Measurements from ENCODE around the gene MROH9.
"Not testable (repeated sequence)": the region's sequence is repeated elsewhere in the genome, so short reads cannot be mapped to it uniquely, and the experiment has no call there.

The MROH9 gene, protein sequence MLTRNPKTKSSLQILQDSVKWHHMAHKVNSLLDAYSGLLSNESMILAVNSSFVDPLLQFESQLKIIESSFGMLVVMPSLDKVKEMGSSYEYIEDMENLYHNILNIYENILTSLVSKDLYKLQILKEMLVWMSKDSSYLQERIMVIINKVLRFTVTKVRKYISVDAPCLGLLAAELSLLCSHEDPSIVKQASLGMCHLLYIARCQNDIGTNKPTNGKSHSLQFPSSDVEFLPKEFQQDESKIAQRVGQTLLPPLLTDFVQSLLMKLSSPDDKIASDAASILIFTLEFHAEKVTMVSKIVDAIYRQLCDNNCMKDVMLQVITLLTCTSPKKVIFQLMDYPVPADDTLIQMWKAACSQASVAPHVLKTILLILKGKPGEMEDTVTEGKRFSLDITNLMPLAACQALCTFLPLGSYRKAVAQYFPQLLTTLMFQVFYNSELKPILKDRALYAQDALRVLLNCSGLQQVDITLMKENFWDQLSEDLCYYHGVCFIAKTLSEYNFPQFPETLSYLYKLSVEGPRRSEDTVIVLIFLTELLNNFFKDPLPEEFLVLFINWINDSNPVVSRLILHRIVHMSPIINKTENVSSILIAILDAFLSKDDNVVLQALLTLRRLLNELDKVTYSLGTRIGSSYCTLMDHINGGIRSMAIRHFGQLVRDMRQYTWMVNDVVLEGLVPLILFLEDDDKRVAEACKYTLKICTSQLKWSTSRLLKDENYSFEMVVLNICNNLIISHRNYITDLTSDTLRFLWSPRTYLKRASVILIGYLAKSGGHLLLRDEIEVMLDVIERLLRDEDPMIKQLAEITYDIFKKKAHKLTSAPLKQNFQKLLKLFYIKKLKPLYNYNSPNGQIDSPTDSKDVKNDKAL

DNA sequence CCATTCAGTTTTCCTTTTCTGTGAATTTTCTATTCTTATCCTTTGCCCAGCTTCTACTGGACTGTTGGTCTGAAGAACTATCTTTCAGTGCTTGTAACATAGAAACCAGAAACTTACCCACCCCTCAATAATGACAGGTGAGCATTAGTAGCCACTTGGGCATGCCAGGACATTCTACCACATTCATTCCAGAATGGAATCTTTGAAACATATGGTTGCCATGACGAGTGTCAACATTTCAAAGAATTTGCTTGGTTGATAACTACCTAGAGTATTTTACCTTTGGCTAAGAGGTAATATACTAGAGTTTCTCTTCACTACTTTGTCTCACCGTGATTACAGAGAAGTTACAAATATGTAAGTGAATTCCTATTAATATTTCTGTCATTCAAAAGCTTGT, at the start of gene MROH9:
Gene MROH9, plus strand, starts transcription at position 304 of the 400 bp plus-strand sequence. CDS start 10,023 bp downstream, outside the sequence.
- no peak within 1 kb of the TSS for H3K4me3 ChIP-seq (ENCODE audit: low read depth, low read length)
- no peaks in the 10 kb centered on the region for H3K9me3 ChIP-seq (ENCODE audit: control insufficient read depth, insufficient read depth, low read depth, low read length)
- no peak within 1 kb of the TSS for H3K9ac ChIP-seq (ENCODE audit: low read length)
- H3K36me3 ChIP-seq (ENCODE audit: control insufficient read depth, insufficient read depth, low read length) = no peaks in the 10 kb centered on the region
- peaks cover 13% of the 10 kb centered on the region; the same call in 1 of the 2 replicates for H3K4me1 ChIP-seq (ENCODE audit: control insufficient read depth, insufficient read depth, low read length)
- no peaks in the 10 kb centered on the region for H3K27me3 ChIP-seq (ENCODE audit: control insufficient read depth, insufficient read depth, low read length)
- no peak within 1 kb of the TSS for H3K27ac ChIP-seq (ENCODE audit: low read depth, low read length)

DNA sequence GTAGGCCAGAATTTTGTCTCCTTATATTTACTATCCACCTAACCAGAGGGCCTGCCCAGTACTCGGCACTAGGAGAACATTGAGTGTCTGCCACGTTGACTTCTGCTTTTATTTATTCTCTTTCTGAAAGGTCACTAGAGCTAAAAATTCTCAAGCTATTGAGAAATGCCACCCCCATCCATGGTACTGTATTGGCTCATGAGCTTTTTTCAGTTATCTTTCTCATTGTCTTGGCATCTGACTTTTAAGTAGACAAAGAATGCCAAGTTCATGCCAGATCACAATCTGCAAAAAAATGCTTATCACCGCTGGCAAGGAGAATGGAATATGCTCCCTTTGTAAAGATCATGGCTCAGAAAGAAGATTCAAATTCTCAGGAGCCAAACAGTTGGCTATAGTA, 49.8 kb upstream of the MROH9 start:
- Histone ChIP-seq H3K27me3 (ENCODE audit: control insufficient read depth, insufficient read depth, low read length) (no peaks in the 10 kb centered on the region), H3K9ac (ENCODE audit: low read length) (no peak overlapping the region), H3K4me1 (ENCODE audit: control insufficient read depth, insufficient read depth, low read length) (no peaks in the 10 kb centered on the region), H3K9me3 (ENCODE audit: control insufficient read depth, insufficient read depth, low read depth, low read length) (no peaks in the 10 kb centered on the region), H3K36me3 (ENCODE audit: control insufficient read depth, insufficient read depth, low read length) (no peaks in the 10 kb centered on the region), H3K4me3 (ENCODE audit: low read depth, low read length) (no peak overlapping the region), H3K27ac (ENCODE audit: low read depth, low read length) (no peak overlapping the region)

DNA sequence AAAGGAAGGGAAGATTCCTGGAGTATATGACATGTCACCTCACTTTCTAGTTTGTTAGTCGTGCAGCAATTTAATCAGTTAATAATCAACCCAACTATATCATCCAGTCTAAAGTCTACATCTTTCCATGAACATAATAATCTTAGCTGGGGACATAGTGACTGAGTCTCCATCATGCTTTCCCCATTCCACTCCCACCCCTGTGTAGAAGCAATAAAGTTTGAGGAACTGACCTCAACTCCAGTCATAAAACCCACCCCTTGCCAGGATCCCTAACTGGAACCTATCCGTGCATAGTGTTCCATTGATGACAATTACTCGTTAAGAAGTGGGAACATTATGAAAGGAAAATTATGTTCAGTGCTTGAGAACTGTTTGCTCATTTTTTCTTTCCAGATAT, 48.9 kb upstream of the MROH9 start:
- H3K4me3 ChIP-seq (ENCODE audit: low read depth, low read length) = no peak overlapping the region
- H3K27me3 ChIP-seq (ENCODE audit: control insufficient read depth, insufficient read depth, low read length) = no peaks in the 10 kb centered on the region
- no peak overlapping the region for H3K27ac ChIP-seq (ENCODE audit: low read depth, low read length)
- H3K9me3 ChIP-seq (ENCODE audit: control insufficient read depth, insufficient read depth, low read depth, low read length) = no peaks in the 10 kb centered on the region
- no peaks in the 10 kb centered on the region for H3K4me1 ChIP-seq (ENCODE audit: control insufficient read depth, insufficient read depth, low read length)
- no peaks in the 10 kb centered on the region for H3K36me3 ChIP-seq (ENCODE audit: control insufficient read depth, insufficient read depth, low read length)
- no peak overlapping the region for H3K9ac ChIP-seq (ENCODE audit: low read length)

DNA sequence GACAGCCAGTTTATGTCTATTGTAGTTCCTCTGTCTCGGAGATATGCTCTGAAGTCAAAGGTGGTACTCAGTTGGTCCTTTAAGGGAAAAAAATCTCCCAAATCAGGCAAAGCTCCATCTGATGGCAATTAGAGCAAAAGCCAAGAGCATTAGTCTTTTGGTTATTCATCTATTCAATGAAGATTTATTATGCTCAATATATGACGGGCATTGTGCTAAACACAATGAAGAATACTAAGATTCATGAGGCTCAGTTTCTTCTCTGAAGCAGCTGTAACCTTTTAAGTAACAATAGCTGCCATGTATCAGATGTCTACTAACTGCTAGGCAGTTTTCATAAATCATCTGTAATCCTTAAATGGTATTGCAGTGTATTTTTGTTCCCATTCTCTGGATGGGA, 47.6 kb upstream of the MROH9 start:
- Histone ChIP-seq H3K36me3 (ENCODE audit: control insufficient read depth, insufficient read depth, low read length) (no peaks in the 10 kb centered on the region), H3K4me3 (ENCODE audit: low read depth, low read length) (no peak overlapping the region), H3K4me1 (ENCODE audit: control insufficient read depth, insufficient read depth, low read length) (no peaks in the 10 kb centered on the region), H3K27ac (ENCODE audit: low read depth, low read length) (no peak overlapping the region), H3K9ac (ENCODE audit: low read length) (no peak overlapping the region), H3K9me3 (ENCODE audit: control insufficient read depth, insufficient read depth, low read depth, low read length) (no peaks in the 10 kb centered on the region), H3K27me3 (ENCODE audit: control insufficient read depth, insufficient read depth, low read length) (no peaks in the 10 kb centered on the region)

DNA sequence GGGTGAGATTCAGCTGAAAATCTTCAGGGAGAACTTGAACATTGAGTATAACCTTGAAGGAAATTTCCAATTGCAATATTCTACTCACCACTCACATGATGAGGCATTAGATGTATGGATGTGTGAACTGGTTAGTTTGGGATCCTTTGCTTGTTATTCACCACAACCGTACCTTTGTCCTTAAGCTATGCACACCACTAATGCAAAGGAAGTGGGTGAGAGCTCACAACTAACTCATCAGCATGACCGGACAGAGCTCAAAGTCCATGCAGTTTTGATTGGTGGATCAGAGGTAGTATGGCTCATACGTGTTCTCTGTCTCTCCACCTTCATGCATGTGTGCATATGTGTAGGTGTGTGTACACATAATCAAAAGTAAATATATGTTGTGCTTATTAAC, 43.5 kb upstream of the MROH9 start:
- H3K9ac ChIP-seq (ENCODE audit: low read length) = no peak overlapping the region

DNA sequence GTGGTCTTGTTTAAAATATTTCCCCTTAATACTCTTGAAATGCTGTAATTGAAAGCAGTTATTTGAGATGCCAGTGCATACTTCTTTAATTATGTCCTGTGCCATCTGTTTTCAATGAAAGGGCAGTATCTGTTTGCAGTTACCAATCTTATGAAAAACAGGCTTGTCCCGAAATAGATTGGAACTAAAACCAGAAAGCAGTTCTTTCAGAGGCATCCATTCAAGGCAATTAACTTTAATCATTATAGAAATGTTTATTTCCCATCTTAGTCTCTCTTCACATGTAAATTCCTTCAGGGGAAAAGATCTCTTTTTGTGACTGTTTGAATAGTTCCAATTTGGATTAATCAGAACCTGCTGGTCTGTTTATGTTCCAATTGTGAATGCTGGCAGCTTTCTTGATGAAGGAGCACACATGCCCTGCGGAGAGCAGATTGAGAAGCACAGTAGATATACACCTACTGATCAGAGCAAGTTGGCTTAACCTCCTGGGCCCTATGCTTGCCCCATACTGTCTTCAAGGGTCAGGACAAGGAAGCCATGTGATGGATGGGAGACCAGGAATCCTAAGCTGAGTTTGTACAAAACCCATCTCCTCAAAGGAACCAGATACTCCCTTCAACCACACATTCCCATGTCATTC, 41.6 kb upstream of the MROH9 start:
- Histone ChIP-seq H3K9me3 (ENCODE audit: control insufficient read depth, insufficient read depth, low read depth, low read length) (no peaks in the 10 kb centered on the region), H3K4me3 (ENCODE audit: low read depth, low read length) (no peak overlapping the region), H3K36me3 (ENCODE audit: control insufficient read depth, insufficient read depth, low read length) (no peaks in the 10 kb centered on the region), H3K9ac (ENCODE audit: low read length) (no peak overlapping the region), H3K4me1 (ENCODE audit: control insufficient read depth, insufficient read depth, low read length) (no peaks in the 10 kb centered on the region), H3K27ac (ENCODE audit: low read depth, low read length) (no peak overlapping the region), H3K27me3 (ENCODE audit: control insufficient read depth, insufficient read depth, low read length) (no peaks in the 10 kb centered on the region)

More for the DNA sequence above, 43.5 kb upstream of the MROH9 start:
- Histone ChIP-seq H3K4me3 (ENCODE audit: low read depth, low read length) (no peak overlapping the region), H3K27ac (ENCODE audit: low read depth, low read length) (no peak overlapping the region), H3K36me3 (ENCODE audit: control insufficient read depth, insufficient read depth, low read length) (no peaks in the 10 kb centered on the region), H3K4me1 (ENCODE audit: control insufficient read depth, insufficient read depth, low read length) (no peaks in the 10 kb centered on the region), H3K27me3 (ENCODE audit: control insufficient read depth, insufficient read depth, low read length) (no peaks in the 10 kb centered on the region), H3K9me3 (ENCODE audit: control insufficient read depth, insufficient read depth, low read depth, low read length) (no peaks in the 10 kb centered on the region)

DNA sequence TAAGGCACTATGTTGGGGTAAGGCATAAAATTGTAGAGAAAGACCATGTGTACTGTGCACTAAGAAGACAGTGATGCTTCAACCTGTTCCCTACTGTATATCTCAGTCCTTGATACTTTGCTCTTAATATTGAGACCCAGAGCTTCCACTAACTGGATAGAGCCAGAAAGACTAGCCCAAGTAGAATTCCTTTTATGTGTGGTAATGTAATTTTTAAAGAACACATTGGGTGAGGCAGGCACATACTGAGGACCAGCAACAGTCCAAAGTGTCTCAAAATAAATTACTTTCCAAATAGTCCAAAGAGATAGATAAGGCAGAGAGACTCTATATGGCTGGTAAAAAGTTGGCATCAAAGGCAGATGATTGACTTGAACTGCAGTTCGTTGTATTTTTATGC, 31.4 kb upstream of the MROH9 start:
- Histone ChIP-seq H3K27ac (ENCODE audit: low read depth, low read length) (no peak overlapping the region), H3K9me3 (ENCODE audit: control insufficient read depth, insufficient read depth, low read depth, low read length) (no peaks in the 10 kb centered on the region), H3K36me3 (ENCODE audit: control insufficient read depth, insufficient read depth, low read length) (no peaks in the 10 kb centered on the region), H3K27me3 (ENCODE audit: control insufficient read depth, insufficient read depth, low read length) (no peaks in the 10 kb centered on the region), H3K9ac (ENCODE audit: low read length) (no peak overlapping the region), H3K4me3 (ENCODE audit: low read depth, low read length) (no peak overlapping the region), H3K4me1 (ENCODE audit: control insufficient read depth, insufficient read depth, low read length) (no peaks in the 10 kb centered on the region)

DNA sequence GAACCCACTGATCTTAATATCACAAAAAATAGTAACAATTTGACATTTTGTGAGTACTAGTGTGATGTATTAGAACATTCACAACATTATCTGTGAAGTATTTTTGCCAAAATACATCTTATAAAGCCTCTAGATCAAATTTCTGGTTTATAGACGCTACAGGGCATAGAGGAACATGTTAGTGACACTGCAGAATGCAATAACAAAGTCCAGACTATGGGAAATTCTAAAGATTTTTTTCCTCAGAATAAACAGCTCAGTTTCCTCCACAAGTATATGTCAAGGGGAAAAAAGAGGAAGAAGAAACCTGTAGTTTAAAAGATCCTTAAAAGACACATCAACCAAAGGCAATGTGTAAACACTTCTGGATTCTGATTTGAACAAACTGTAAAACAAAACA, 26.4 kb upstream of the MROH9 start:
- H3K4me1 ChIP-seq (ENCODE audit: control insufficient read depth, insufficient read depth, low read length) = no peaks in the 10 kb centered on the region
- no peaks in the 10 kb centered on the region for H3K27me3 ChIP-seq (ENCODE audit: control insufficient read depth, insufficient read depth, low read length)
- H3K9me3 ChIP-seq (ENCODE audit: control insufficient read depth, insufficient read depth, low read depth, low read length) = no peaks in the 10 kb centered on the region
- no peak overlapping the region for H3K4me3 ChIP-seq (ENCODE audit: low read depth, low read length)
- no peak overlapping the region for H3K9ac ChIP-seq (ENCODE audit: low read length)
- H3K36me3 ChIP-seq (ENCODE audit: control insufficient read depth, insufficient read depth, low read length) = no peaks in the 10 kb centered on the region
- no peak overlapping the region for H3K27ac ChIP-seq (ENCODE audit: low read depth, low read length)

DNA sequence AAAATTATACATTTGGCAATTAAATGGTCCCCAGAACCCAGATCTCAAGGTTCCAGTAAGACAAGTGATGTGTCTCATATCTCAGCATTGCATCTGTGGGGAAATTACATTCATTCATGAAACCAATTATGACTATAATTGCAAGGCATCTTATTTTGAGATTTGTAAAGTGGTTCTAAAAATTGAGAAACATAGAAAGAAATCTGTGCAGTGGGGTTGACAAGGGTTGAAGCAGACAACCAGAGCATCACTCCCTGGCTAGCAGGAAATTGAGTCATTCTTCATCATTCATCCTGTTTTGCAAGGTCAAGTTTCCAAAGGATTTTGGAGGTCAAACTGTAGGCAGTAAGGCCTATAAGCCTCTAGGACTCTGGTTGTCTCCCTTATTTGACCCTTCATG, 25.1 kb upstream of the MROH9 start:
- no peaks in the 10 kb centered on the region for H3K27me3 ChIP-seq (ENCODE audit: control insufficient read depth, insufficient read depth, low read length)
- H3K4me1 ChIP-seq (ENCODE audit: control insufficient read depth, insufficient read depth, low read length) = no peaks in the 10 kb centered on the region
- no peak overlapping the region for H3K4me3 ChIP-seq (ENCODE audit: low read depth, low read length)
- H3K36me3 ChIP-seq (ENCODE audit: control insufficient read depth, insufficient read depth, low read length) = no peaks in the 10 kb centered on the region
- H3K27ac ChIP-seq (ENCODE audit: low read depth, low read length) = no peak overlapping the region
- H3K9ac ChIP-seq (ENCODE audit: low read length) = no peak overlapping the region
- no peaks in the 10 kb centered on the region for H3K9me3 ChIP-seq (ENCODE audit: control insufficient read depth, insufficient read depth, low read depth, low read length)

DNA sequence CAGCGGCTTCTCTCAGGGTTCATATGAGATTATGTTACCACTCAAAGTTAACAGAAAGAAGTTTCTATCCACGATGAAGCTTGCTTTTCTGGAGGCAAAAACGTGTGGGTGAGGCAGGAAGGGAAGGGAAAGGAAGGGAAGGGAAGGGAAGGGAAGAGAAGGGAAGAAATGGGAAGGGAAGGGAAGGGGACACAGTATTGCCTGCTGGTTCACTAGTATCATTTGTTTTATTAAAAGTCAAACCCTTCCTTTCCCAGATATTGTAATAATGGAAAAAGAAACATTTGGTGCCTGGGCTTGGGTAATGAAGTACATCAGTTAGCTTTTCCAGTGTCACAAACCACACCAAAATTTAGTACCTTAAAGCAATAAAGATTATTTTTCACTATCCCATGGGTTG, 18.0 kb upstream of the MROH9 start:
- H3K36me3 ChIP-seq (ENCODE audit: control insufficient read depth, insufficient read depth, low read length) = no peaks in the 10 kb centered on the region
- H3K27ac ChIP-seq (ENCODE audit: low read depth, low read length) = no peak overlapping the region
- no peak overlapping the region for H3K9ac ChIP-seq (ENCODE audit: low read length)
- H3K4me3 ChIP-seq (ENCODE audit: low read depth, low read length) = no peak overlapping the region
- H3K4me1 ChIP-seq (ENCODE audit: control insufficient read depth, insufficient read depth, low read length) = no peaks in the 10 kb centered on the region
- no peaks in the 10 kb centered on the region for H3K27me3 ChIP-seq (ENCODE audit: control insufficient read depth, insufficient read depth, low read length)
- peaks cover 12% of the 10 kb centered on the region for H3K9me3 ChIP-seq (ENCODE audit: control insufficient read depth, insufficient read depth, low read depth, low read length)

DNA sequence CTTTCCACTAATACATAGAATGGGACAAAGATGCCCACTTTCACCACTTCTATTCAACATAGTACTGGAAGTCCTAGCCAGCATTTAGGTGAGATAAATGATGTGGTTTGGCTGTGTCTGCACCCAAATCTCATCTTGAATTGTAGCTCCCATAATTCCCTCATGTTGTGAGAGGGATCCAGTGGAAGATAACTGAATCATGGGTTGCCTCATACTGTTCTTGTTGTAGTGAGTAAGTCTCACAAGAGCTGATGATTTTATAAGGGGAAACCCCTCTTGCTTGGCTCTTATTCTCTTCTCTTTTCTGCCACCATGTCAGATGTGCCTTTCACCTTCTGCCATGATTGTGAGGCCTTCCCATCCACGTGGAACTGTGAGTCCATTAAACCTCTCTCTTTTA, 10.7 kb upstream of the MROH9 start:
- not testable (repeated sequence) for H3K9ac ChIP-seq (ENCODE audit: low read length); H3K36me3 ChIP-seq (ENCODE audit: control insufficient read depth, insufficient read depth, low read length); H3K4me3 ChIP-seq (ENCODE audit: low read depth, low read length); H3K4me1 ChIP-seq (ENCODE audit: control insufficient read depth, insufficient read depth, low read length); H3K27ac ChIP-seq (ENCODE audit: low read depth, low read length); H3K27me3 ChIP-seq (ENCODE audit: control insufficient read depth, insufficient read depth, low read length)
- peaks cover 12% of the 10 kb centered on the region for H3K9me3 ChIP-seq (ENCODE audit: control insufficient read depth, insufficient read depth, low read depth, low read length)

Data from HUES6 (cell line).